GM12878 (cell line): ENCODE data around the gene BICD1. TPM values are rescaled to one million over a fixed set of nuclear protein-coding genes. Genes with fewer than 3 reads are reported as not detected.
A peak's percentile ranks its signal among the peaks of the same experiment; 100 is the strongest.

Source experiments
- ATAC-seq: fragments of 200-7000 bp; cut with Tn5 transposase; 3 replicates; pipeline ENCODE4 v1.9.1; 2020; ENCODE audit warnings: mild to moderate bottlenecking, moderate library complexity
- BruUV-seq: library from RNA; stranded (reverse); fragments of 400-500 nt; replicated peaks from 2 replicates; lab custom pipeline; 2021; lab: Mats Ljungman, UMichigan
- CTCF ChIA-PET: fragments of 300-600 bp; sonication (Branson Sonifier 250); formaldehyde crosslinking; extraction: SDS; loops from one replicate; lab custom pipeline; 2021; ENCODE audit warnings: inconsistent platforms; lab: Yijun Ruan, JAX
- POLR2A ChIA-PET: fragments of 350-600 bp; formaldehyde crosslinking; extraction: SDS; loops from one replicate; lab custom pipeline; 2021; ENCODE audit warnings: inconsistent platforms; lab: Charles Lee
- RAD21 ChIA-PET: fragments of 300-600 bp; sonication (Branson Sonifier 250); formaldehyde crosslinking; loops from one replicate; lab custom pipeline; 2023; ENCODE audit warnings: antibody characterized with exemption; ENCODE audit not compliant: unreplicated experiment; lab: Charles Lee
- SMC1A ChIA-PET: fragments of 300-600 bp; sonication (Branson Sonifier 250); formaldehyde crosslinking; loops from one replicate; lab custom pipeline; 2023; ENCODE audit not compliant: unreplicated experiment, uncharacterized antibody; lab: Charles Lee
- DNase-seq: peaks from one replicate; pipeline ENCODE4 v3.0.0-alpha.2; 2011; ENCODE audit warnings: low read depth, low spot score
- FAIRE-seq: peaks from 3 replicates; lab custom pipeline; 2011; peaks lifted over from hg19 to GRCh38; lab: Jason Lieb, UNC
- H2AFZ ChIP-seq: 2 replicates; pipeline ENCODE4 v1.6.0; 2011; ENCODE audit warnings: low read depth, low read length, control low read depth; ENCODE audit not compliant: control insufficient read depth
- H3K27ac ChIP-seq: 2 replicates; pipeline ENCODE4 v1.5.1; 2011; ENCODE audit warnings: control low read depth; ENCODE audit not compliant: control insufficient read depth, insufficient read depth
- H3K27me3 ChIP-seq, 2 experiments: replicated peaks in 1 of 2; 2 replicates each; pipeline versions ENCODE4 v1.6.0 to v1.6.1; 2011; ENCODE audit warnings: low read length in 1 of 2; ENCODE audit not compliant: control insufficient read depth in 2 of 2, insufficient read depth in 2 of 2
- H3K36me3 ChIP-seq, 2 experiments: 2 replicates each; pipeline ENCODE4 v1.5.1; 2011; ENCODE audit warnings: low read length in 1 of 2; ENCODE audit not compliant: control insufficient read depth in 2 of 2, insufficient read depth in 2 of 2
- H3K4me1 ChIP-seq: 2 replicates; pipeline ENCODE4 v1.6.1; 2011; ENCODE audit warnings: mild to moderate bottlenecking, low read length, moderate library complexity, mixed read lengths; ENCODE audit not compliant: control insufficient read depth, insufficient read depth
- H3K4me2 ChIP-seq: 2 replicates; pipeline ENCODE4 v1.6.0; 2011; ENCODE audit warnings: control low read depth; ENCODE audit not compliant: control insufficient read depth, insufficient read depth
- H3K4me3 ChIP-seq: fragments of 200-600 bp; sonication (generic); 2 replicates; pipeline ENCODE4 v1.5.1; 2016
- H3K79me2 ChIP-seq: 2 replicates; pipeline ENCODE4 v1.6.0; 2011; ENCODE audit warnings: low read length; ENCODE audit not compliant: control insufficient read depth, insufficient read depth
- H3K9ac ChIP-seq: 2 replicates; pipeline ENCODE4 v1.8.0; 2011; ENCODE audit warnings: low read length, control low read depth, mixed read lengths; ENCODE audit not compliant: control insufficient read depth, insufficient read depth
- H3K9me3 ChIP-seq: replicated peaks from 3 replicates; pipeline ENCODE4 v1.5.1; 2011; ENCODE audit warnings: mild to moderate bottlenecking, low read length; ENCODE audit not compliant: control insufficient read depth, insufficient read depth
- H4K20me1 ChIP-seq: 2 replicates; pipeline ENCODE4 v1.6.0; 2011; ENCODE audit not compliant: control insufficient read depth, insufficient read depth
- CBX3 ChIP-seq: fragments of 200-600 bp; sonication (generic); IDR thresholded peaks from 2 replicates; pipeline ENCODE4 v1.6.1; 2016; ENCODE audit warnings: low read depth, borderline replicate concordance
- CEBPB ChIP-seq, 2 experiments: fragments of 150-350 bp in 1 of 2; IDR thresholded peaks; 2 replicates each; pipeline ENCODE4 v1.6.1; 2012 to 2014; ENCODE audit warnings: low read depth in 2 of 2, low read length in 2 of 2, borderline replicate concordance in 1 of 2, inconsistent platforms in 1 of 2
- E4F1 ChIP-seq: fragments of 450-650 bp; IDR thresholded peaks from 2 replicates; pipeline ENCODE4 v1.6.1; 2018; ENCODE audit warnings: borderline replicate concordance, mild to moderate bottlenecking; ENCODE audit not compliant: partially characterized antibody
- KAT2A ChIP-seq: conservative IDR thresholded peaks from 2 replicates; pipeline ENCODE4 v1.6.1; 2011; ENCODE audit warnings: low read depth, low read length; ENCODE audit not compliant: control insufficient read depth
- KDM1A ChIP-seq: fragments of 200-600 bp; sonication (generic); IDR thresholded peaks from 2 replicates; pipeline ENCODE4 v1.6.1; 2016; ENCODE audit warnings: borderline replicate concordance
- MEF2B ChIP-seq: fragments of 450-650 bp; IDR thresholded peaks from 2 replicates; pipeline ENCODE4 v1.6.1; 2018; ENCODE audit warnings: mild to moderate bottlenecking, moderate library complexity; ENCODE audit not compliant: partially characterized antibody, poor library complexity, severe bottlenecking
- MTA2 ChIP-seq: fragments of 450-650 bp; IDR thresholded peaks from 2 replicates; pipeline ENCODE4 v1.6.1; 2016; ENCODE audit warnings: low read depth, mild to moderate bottlenecking, moderate library complexity
- NFYA ChIP-seq: IDR thresholded peaks from 2 replicates; pipeline ENCODE4 v1.6.1; 2011; ENCODE audit warnings: low read depth, mild to moderate bottlenecking, low read length, improper control_type of control experiment, borderline replicate concordance
- PAX8 ChIP-seq: fragments of 450-650 bp; IDR thresholded peaks from 2 replicates; pipeline ENCODE4 v1.6.1; 2017; ENCODE audit warnings: mild to moderate bottlenecking, moderate library complexity
- PKNOX1 ChIP-seq: fragments of 450-650 bp; IDR thresholded peaks from 2 replicates; pipeline ENCODE4 v1.6.1; 2016; ENCODE audit warnings: mild to moderate bottlenecking
- RBBP5 ChIP-seq: fragments of 200-600 bp; sonication (generic); conservative IDR thresholded peaks from 2 replicates; pipeline ENCODE4 v1.6.1; 2016
- YBX1 ChIP-seq: fragments of 450-650 bp; IDR thresholded peaks from 2 replicates; pipeline ENCODE4 v1.6.1; 2016; ENCODE audit warnings: antibody characterized with exemption
- ZBTB4 ChIP-seq: fragments of 450-650 bp; formaldehyde crosslinking; IDR thresholded peaks from 2 replicates; pipeline ENCODE4 v1.4.0; 2022; ENCODE audit warnings: mild to moderate bottlenecking, moderate library complexity
- ZNF207 ChIP-seq: fragments of 450-650 bp; IDR thresholded peaks from 2 replicates; pipeline ENCODE4 v1.6.1; 2014; ENCODE audit warnings: antibody characterized with exemption, mild to moderate bottlenecking, borderline replicate concordance
- ZNF24 ChIP-seq: fragments of 450-650 bp; IDR thresholded peaks from 2 replicates; pipeline ENCODE4 v1.6.1; 2017; ENCODE audit warnings: antibody characterized with exemption, mild to moderate bottlenecking
- WGBS: methylation state at CpG from one replicate; pipeline ENCODE4 v1.1.6; 2016; ENCODE audit warnings: low lambda C conversion rate; ENCODE audit not compliant: insufficient replicate concordance, insufficient coverage; ENCODE audit errors: missing lambda C conversion rate; 5-methylcytosine and 5-hydroxymethylcytosine counted together
- in situ Hi-C: fragments of 300-500 bp; cut with MboI; formaldehyde crosslinking; loops from 9 replicates; pipeline ENCODE4 v1.14.3; 2018; ENCODE audit warnings: mixed read lengths
- intact Hi-C: fragments of 100-400 bp; cut with micrococcal nuclease; formaldehyde crosslinking; loops from one replicate; pipeline ENCODE4 v1.14.2; 2022; ENCODE audit not compliant: unreplicated experiment
- polyA plus RNA-seq, 11 experiments: library from polyadenylated mRNA; depleted of rRNA in 4 of 11; unstranded in 6 of 11; stranded (reverse) in 5 of 11; fragments of >200 nt; fragmentation: Nextera tagmentation in 4 of 11; fragmentation: Illumina TruSeq in 1 of 11; extraction: Ambion mirVana in 4 of 11; extraction: Trizol in 1 of 11; gene quantifications; 1 replicate in 1 of 11; 2 replicates in 10 of 11; pipeline versions ENCODE4 v1.2.1 to v1.2.3, GENCODE V29; 2011 to 2016; ENCODE audit warnings: inconsistent platforms in 2 of 11, missing spikeins in 2 of 11, low read depth in 1 of 11
- total RNA-seq, 4 experiments: library from RNA; depleted of rRNA in 3 of 4; stranded (reverse); fragments of >200 nt in 3 of 4; fragmentation: Illumina TruSeq in 1 of 4; extraction: Trizol in 1 of 4; gene quantifications; 2 replicates each; pipeline versions ENCODE4 v1.2.1 to v1.2.3, GENCODE V29; 2013 to 2021

Gene BICD1
- total and polyA plus RNA-seq, 10 of the 15 experiments (the other 5 are each of a cell fraction or from before 2014, with no cell fraction given) = 4.7 to 32.5 (median 14.4) TPM

- CTCF ChIA-PET = interaction anchor here (0.6 to 2.1 kb wide), 10 partner anchors 10 to 849 kb away, joined by 3 to 12 read pairs (median 4); no protein-coding TSS in a partner anchor
- in situ Hi-C loops (no loop called here), intact Hi-C loops (loop anchor here (2.0 to 5.0 kb wide), 2 partner anchors 20 to 115 kb away; no protein-coding TSS in a partner anchor)
- 0 out of 4 replicates have a peak, but pooled peaks cover 0 to 2% of the 10 kb centered on the region in 2 experiments for H3K36me3 ChIP-seq
- peak overlapping the region; percentile 54 for H3K4me3 ChIP-seq
- FAIRE-seq (peak; percentile 35), ATAC-seq (peak; percentile 98), DNase-seq (peak; percentile 76)
- no peaks in the 10 kb centered on the region for H3K27me3 ChIP-seq
- BruUV-seq = TSS peak; percentile 66
- H4K20me1 ChIP-seq = no peaks in the 10 kb centered on the region
- POLR2A ChIA-PET = interaction anchor here (0.8 to 2.1 kb wide), 6 partner anchors 9 to 291 kb away, joined by 3 to 15 read pairs (median 4); no protein-coding TSS in a partner anchor
- RAD21 ChIA-PET = interaction anchor here (0.7 to 2.6 kb wide), 18 partner anchors 9 to 599 kb away, joined by 3 to 16 read pairs (median 4); partner anchors contain the start of gene BICD1
- H3K4me1 ChIP-seq = peaks cover 13% of the 10 kb centered on the region
- H3K4me2 ChIP-seq = peak overlapping the region; percentile 93
- SMC1A ChIA-PET = interaction anchor here (0.7 to 2.2 kb wide), 21 partner anchors 11 to 856 kb away, joined by 3 to 15 read pairs (median 4); no protein-coding TSS in a partner anchor
- no peaks in the 10 kb centered on the region for H3K79me2 ChIP-seq
- H3K9me3 ChIP-seq = peaks cover 5% of the 10 kb centered on the region; the same call in 2 of the 3 replicates
- 5% methylated on average over 13 of the region's 13 CpGs for whole genome bisulfite sequencing
- H3K9ac ChIP-seq = peak overlapping the region; percentile 70
- peak overlapping the region; percentile 84 for H2AFZ ChIP-seq
- peak overlapping the region; percentile 93 for H3K27ac ChIP-seq
- TF ChIP-seq PKNOX1 = peak; percentile 82
- TF ChIP-seq PAX8 = no peak
- TF ChIP-seq KDM1A = no peak
- no peak for TF ChIP-seq ZNF24
- TF ChIP-seq ZBTB4 (CRISPR knock-in tag) = no peak
- no peak for TF ChIP-seq ZNF207
- TF ChIP-seq KAT2A = no peak
- TF ChIP-seq E4F1 = no peak
- TF ChIP-seq NFYA = no peak
- 0 out of 2 replicates have a peak, but pooled peaks have one; percentile 54 for TF ChIP-seq MTA2
- no peak for TF ChIP-seq CBX3
- TF ChIP-seq RBBP5 = no peak
- no peak for TF ChIP-seq CEBPB (IDR thresholded peaks at IDR 0.05; ENCODE audit: borderline replicate concordance in 1 of 2, low read depth in 2 of 2, low read length in 2 of 2)
- TF ChIP-seq MEF2B = no peak
- no peak for TF ChIP-seq YBX1
Measured at GRCh38 chr12:32252199-32253073, 145.8 kb downstream of the BICD1 start.
